GM21447 (cell line): ENCODE measurements around the gene TMEM231.

ENCODE experiments used
- ATAC-seq: cut with Tn5 transposase; IDR thresholded peaks from one replicate; pipeline ENCODE4 v1.9.1; 2021; ENCODE audit not compliant: unreplicated experiment

TMEM231 gene

DNA sequence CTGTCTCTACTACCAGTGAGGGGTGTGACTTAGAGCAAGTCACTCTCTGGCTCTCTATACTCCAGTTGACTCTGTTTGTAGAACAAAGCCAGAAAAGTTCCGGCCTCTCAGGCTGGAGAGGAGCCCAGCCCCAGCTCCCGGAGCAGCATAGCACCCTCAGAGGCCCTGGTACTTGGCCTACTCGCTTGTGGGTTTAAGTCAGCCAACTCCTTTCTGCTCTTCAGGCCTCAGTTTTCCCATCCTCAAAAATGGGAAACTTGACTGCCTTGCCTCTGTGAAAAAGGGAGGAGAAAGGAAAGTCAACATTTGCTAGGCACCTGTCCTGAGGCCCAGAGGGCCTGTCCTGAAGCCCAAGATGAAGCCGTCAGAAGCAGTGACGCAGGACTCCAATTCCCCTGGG is 61.9 kb downstream of the TMEM231 start:
- ATAC-seq, result no peak

- no peak for ATAC-seq
These were observed 64.2 kb downstream of the TMEM231 start for GRCh38 chr16:75491876-75492275.

- no peak for ATAC-seq
These were observed 67.7 kb downstream of the TMEM231 start for GRCh38 chr16:75488322-75488721.
